Erythroblast (primary cell): Measurements from ENCODE around the gene CDC42EP4.

ENCODE experiments used
- GATA1 ChIP-seq: IDR thresholded peaks from 2 replicates; pipeline ENCODE4 v1.6.1; 2011; ENCODE audit warnings: low read depth, mild to moderate bottlenecking, control low read depth, low read length, moderate library complexity
- POLR2A ChIP-seq: IDR thresholded peaks from 2 replicates; pipeline ENCODE4 v1.6.1; 2011; ENCODE audit warnings: mild to moderate bottlenecking, low read length

DNA sequence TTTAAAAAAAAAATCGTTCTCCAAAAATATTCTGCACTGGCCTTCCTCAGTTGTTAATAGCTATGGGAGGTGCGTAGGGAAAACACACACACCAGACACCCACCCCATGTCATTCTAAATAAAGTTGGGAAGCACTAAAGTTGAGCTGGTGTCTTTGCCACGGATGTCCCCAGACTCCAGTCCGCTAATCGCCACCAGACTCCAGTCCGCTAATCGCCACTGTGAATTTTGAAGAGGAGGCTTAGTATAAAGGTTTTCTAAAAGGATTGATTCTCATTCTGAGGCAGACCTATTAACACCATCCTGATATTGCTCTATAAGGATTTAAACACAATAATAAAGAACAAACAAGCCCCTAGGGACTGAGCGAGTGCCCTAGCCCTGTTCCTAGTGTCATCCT, 27.4 kb downstream of the CDC42EP4 start:
- TF ChIP-seq POLR2A (no peak), GATA1 (no peak)
